Globus pallidus (tissue), 1 donor: ENCODE results near the gene CACUL1.
"Not testable (repeated sequence)": the region's sequence is repeated elsewhere in the genome, so short reads cannot be mapped to it uniquely, and the experiment has no call there.

Source experiments
- DNase-seq: peaks from one replicate; pipeline ENCODE4 v3.0.0-alpha.2; 2015; ENCODE audit warnings: low spot score

The CACUL1 gene

DNA sequence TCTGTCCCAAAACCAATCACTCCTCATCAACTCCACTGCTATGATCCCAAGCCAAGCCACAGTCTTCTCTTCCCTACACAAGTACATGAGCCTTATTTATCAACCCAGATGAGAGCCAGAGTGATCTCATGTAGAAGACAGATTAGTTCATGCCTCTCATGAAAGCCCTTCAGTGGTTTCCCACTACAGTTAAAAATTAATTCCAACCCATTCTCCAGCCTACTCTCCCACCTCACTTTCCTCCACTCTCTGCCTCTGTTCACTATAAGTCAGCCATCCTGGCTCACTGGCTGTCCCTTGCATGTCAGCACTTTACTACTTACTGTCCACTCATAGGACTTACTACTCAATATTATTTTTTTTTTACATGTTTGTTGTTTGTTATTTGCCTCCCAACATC lies 67.3 kb downstream of the CACUL1 start:
- no peak for DNase-seq

- DNase-seq: no peak
Measured at GRCh38 chr10:118682533-118682932, 72.2 kb downstream of the CACUL1 start.

- DNase-seq: no peak
Measured at GRCh38 chr10:118680197-118680596, 74.6 kb downstream of the CACUL1 start.

GRCh38 chr10:118674226-118674919 lies 80.4 kb downstream of the CACUL1 start:
- no peak for DNase-seq

GRCh38 chr10:118672766-118673715 lies 81.7 kb downstream of the CACUL1 start:
- peak; percentile 94 for DNase-seq

GRCh38 chr10:118672153-118672552 lies 82.6 kb downstream of the CACUL1 start:
- DNase-seq: no peak

GRCh38 chr10:118671221-118671620 lies 83.5 kb downstream of the CACUL1 start:
- DNase-seq: not testable (repeated sequence)

DNA sequence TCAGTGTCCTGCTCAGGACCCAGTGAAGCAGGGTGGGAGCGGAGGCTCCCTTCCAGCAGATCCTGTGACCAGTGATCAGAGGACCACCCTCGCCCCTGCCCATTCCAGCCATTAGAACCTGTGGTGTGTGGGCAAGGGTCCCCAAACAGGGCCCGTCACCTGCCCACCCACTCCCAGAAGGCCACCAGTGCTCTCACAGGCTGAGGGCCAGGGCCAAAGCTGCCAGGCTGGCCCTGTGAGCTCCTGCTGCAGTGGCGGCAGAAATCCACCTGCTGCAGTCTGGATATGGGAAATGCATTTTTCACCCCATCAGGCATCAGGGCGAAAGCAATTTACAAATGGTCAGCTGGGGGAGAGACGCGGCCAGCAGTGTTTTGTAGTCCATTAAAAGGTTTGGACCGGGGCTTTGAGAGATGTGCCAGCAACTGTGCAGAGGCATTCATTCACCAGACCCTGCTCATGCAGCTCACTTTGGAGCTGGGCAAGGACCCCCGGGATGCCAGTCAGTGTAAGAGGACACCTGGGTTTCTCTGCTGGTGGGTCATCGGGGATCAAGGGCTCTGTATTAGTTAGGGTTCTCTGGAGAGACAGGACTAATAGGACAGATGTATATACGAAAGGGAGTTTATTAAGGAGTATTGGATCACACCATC lies 84.2 kb downstream of the CACUL1 start:
- peak; percentile 36 for DNase-seq

- no peak for DNase-seq
Measured at GRCh38 chr10:118669835-118670234, 84.9 kb downstream of the CACUL1 start.

DNA sequence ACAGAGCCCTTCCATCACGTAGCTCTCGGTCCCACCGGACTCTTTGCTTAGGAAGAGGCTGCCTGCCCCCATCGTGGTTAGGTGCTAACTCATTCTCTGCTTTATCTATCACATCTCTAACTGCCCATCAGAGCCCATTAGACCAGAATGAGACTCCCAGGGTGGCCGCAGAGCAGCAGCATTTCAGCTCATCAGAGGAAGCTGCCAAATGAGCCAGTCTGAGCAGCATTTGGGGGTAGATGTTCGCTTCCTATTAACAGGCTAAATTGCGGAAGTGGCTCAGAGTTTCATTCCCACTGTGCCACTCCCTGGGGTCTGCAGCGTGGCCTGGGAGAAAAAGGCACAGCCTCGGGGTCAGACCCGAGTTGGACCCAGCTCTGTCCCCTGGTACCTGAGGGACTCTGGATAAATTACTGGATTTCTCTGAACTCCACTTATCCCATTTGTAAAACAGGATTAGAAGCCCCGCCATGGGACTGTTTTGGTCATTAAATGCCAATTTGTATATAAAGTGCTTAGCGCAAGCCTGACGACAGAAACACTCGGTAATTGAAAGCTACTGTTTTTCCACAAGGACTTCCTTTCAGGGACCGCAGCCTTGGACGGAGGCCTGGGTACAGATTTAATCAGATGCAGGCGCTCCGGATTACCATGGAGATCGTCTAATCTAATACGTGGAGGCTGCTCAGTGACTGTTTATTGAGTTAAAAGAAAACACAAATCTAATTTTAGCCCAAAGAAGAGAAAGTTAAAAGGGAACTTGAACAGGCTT lies 85.6 kb downstream of the CACUL1 start:
- DNase-seq: peak; percentile 84

DNA sequence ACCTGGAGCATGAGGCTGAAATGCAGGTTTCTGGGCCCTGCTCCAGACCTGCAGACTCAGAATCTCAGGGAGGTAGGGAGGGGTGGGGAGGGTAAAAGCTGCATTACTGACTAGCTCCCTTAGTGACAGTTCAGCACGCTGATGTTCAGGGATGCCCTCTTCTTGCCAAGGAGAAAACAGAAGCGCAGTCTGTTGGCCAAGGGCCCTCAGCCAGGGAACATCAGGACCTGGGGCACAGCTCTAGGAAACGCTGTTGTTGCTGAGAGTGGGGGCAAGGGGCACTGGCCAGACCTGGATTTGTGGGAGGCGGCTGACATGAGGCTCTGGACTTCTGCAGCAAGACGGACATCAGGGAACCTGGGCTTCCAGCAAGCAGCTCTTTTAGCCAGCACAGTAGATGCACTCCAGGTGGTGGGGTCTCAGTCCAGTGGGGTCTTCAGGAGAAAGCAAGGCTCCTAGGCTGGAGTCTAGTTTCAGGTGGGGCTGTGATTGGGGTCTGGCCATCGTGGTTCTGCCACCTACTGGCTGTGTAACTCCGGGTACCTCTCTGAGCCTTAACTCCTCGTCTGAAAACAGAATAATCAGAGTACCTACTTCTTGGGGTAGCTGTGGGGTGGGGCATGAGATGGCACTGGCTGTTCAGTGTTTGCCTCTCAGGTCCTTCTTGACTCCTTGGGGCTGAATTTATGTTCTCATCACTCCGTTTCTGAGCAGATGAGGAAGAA lies 86.4 kb downstream of the CACUL1 start:
- peak; percentile 62 for DNase-seq

DNA sequence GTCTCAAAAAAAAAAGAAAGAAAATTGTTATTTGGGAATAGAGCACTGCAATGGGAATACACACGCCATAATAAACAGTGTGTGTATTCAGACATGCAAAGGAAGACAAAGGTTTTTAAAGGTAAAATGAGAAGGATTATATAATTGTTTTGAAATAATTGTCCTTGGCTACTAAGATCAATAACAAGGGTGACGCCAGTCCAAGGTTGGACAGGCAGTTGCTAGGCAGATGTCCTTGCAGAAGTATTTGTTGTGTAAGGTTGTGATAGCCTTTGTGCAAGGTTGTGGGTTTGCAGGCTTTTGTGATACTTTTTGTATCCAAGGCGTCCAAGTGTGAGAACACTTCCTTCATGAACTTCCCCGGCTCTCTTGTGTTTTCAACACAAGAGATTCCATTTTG lies 87.0 kb downstream of the CACUL1 start:
- DNase-seq: peak; percentile 9

GRCh38 chr10:118666350-118666749 lies 88.4 kb downstream of the CACUL1 start:
- DNase-seq: no peak

- no peak for DNase-seq
Measured at GRCh38 chr10:118664321-118664720, 90.4 kb downstream of the CACUL1 start.

DNA sequence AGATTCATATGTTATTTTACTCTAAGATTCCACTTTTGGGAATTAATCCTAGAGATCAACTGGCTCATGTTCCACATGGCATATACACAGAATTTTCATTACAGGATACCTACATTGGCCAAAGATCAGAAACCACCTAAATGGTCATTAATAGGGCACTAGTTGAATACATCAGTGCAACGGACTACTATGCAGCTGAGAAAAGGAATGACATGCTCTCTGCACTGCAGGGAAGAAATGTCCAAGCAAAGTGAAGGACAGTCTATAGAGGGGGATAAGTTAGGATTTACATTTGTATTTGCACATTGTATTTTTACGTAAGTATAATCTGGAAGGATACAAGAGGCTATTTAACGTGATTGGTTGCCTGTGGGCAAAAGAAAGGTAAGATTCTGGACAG lies 91.6 kb downstream of the CACUL1 start:
- no peak for DNase-seq

DNA sequence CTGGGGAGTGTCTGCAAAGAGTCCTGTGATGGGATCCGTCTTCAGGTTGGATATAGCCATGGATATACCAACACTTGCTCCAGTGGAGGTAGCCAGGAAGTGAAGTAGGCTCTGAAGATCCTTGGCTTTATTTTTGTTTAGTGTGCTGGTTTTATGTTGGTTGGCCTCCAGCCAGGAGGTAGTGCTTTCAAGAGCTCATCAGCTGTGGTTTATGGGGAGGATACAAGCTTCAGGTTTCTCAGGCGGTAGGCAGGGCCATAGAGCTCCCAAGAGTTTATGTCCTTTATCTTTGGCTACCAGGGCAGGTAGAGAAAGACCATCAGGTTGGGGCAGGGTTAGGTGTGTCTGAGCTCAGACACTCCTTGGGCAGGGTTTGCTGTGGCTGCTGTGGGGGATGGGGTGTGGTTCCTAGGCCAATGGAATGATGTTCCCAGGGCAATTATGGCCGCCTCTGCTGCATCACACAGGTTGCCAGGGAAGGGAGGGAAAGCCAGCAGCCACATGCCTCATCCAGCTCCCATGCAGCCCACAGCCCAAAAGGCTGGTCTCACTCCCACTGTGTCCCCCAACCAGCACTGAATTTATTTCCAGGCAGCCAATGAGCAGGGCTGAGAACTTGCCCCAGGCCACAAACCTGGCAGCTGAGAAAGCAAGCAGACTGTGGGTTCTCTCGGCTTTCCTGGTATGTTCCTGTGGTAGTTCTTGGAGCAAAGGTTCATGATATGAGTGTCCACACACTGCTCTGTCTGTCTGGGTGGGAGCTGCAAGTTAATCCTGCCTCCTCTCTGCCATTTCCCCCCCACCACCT lies 92.3 kb downstream of the CACUL1 start:
- DNase-seq: no peak

DNA sequence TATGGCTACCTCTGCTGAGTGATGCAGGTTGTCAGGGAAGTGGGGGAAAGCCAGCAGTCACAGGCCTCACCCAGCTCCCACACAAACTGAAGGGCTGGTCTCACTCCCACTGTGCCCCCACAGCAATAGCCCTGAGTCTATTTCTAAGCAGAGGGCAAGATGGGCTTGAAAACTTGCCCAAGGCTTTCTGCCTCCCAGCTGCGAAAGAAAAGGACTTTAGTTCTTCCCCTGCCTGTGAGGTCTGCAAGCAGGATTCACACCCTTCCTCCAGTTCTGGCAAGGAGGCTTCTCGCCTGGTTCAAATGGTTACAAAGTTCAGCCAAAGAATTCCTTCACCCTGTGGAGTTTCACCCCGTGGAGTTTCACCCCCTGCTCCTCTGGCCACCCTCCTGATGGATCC lies 96.0 kb downstream of the CACUL1 start:
- no peak for DNase-seq

DNA sequence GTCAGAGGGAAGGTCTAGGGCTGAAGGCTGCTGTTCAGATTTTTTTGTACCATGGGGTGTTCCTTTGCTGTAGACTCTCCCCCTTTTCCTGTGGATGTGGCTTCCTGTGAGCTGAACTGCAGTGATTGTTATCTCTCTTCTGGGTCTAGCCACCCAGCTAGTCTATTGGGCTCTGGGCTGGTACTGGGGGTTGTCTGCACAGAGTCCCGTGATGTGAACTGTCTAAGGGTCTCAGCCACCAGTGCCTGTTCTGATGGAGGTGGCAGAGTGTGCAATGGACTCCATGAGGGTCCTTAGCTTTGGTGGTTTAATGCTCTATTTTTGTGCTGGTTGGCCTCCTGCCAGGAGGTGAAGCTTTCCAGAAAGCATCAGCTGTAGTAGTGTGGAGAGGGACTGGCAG lies 96.6 kb downstream of the CACUL1 start:
- not testable (repeated sequence) for DNase-seq

DNA sequence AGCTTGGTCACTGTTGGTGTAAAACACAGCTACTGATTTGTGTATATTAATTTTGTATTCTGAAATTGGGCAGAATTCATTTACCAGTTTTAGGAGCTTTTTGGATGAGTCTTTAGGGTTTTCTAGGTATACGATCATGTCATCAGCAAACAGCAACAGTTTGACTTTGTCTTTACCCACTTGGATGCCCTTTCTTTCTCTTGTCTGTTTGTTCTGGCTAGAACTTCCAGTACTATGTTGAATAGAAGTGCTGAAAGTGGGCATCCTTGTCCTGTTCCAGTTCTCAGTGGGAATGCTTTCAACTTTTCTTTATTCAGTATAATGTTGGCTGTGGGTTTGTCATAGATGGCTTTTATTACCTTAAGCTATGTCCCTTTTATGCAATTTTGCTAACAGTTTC lies 109.5 kb downstream of the CACUL1 start:
- peak; percentile 12 for DNase-seq

DNA sequence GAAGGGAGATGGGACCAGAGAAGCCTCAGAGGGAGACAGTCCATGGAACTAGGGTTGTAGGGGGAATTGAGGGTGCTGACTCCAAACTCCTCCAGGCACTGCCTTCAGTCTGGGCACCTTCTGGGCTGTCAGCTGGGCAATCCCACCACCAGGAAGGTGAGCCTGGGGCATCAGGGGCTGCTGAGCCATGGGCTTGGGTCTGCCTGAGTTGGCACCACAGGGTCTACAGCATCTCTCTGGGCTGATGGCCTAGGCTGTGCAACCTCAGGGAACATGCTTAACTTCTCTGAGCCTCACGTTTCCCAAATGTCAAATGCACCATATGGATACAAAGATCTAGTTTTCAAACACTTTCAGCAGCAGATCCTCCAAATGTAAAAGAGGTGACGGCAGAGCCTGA lies 112.5 kb downstream of the CACUL1 start:
- DNase-seq: no peak
